GM12872 (cell line): ENCODE measurements around the gene RNF32.

Experiments used
- TF ChIP-seq, protein P1 (sequence below): IDR thresholded peaks from 3 replicates; pipeline ENCODE4 v1.5.1; 2011; ENCODE audit warnings: low read depth, mild to moderate bottlenecking, low read length, moderate library complexity; ENCODE audit not compliant: insufficient read depth

RNF32 gene

DNA sequence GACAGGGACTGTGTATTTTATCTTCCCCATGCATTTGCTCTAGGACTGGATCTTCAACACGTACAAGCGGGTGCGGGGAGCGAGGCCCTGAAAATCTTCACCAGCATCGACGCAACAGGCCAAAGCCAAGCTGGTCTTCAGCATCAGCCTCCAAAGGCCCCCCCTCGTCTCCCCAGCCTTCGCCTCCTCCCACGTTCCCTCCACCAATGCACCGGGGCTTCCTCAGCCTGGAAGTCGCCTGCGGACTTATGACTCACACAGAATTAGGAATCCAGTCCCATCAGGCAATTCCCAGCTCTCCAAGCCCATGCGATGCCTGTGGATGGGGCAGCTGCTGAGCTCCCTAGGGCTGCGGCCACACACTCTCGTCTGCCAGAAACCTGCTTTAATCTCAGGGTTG lies 36.3 kb upstream of the RNF32 start:
- TF ChIP-seq, protein P1, sequence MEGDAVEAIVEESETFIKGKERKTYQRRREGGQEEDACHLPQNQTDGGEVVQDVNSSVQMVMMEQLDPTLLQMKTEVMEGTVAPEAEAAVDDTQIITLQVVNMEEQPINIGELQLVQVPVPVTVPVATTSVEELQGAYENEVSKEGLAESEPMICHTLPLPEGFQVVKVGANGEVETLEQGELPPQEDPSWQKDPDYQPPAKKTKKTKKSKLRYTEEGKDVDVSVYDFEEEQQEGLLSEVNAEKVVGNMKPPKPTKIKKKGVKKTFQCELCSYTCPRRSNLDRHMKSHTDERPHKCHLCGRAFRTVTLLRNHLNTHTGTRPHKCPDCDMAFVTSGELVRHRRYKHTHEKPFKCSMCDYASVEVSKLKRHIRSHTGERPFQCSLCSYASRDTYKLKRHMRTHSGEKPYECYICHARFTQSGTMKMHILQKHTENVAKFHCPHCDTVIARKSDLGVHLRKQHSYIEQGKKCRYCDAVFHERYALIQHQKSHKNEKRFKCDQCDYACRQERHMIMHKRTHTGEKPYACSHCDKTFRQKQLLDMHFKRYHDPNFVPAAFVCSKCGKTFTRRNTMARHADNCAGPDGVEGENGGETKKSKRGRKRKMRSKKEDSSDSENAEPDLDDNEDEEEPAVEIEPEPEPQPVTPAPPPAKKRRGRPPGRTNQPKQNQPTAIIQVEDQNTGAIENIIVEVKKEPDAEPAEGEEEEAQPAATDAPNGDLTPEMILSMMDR, result no peak

DNA sequence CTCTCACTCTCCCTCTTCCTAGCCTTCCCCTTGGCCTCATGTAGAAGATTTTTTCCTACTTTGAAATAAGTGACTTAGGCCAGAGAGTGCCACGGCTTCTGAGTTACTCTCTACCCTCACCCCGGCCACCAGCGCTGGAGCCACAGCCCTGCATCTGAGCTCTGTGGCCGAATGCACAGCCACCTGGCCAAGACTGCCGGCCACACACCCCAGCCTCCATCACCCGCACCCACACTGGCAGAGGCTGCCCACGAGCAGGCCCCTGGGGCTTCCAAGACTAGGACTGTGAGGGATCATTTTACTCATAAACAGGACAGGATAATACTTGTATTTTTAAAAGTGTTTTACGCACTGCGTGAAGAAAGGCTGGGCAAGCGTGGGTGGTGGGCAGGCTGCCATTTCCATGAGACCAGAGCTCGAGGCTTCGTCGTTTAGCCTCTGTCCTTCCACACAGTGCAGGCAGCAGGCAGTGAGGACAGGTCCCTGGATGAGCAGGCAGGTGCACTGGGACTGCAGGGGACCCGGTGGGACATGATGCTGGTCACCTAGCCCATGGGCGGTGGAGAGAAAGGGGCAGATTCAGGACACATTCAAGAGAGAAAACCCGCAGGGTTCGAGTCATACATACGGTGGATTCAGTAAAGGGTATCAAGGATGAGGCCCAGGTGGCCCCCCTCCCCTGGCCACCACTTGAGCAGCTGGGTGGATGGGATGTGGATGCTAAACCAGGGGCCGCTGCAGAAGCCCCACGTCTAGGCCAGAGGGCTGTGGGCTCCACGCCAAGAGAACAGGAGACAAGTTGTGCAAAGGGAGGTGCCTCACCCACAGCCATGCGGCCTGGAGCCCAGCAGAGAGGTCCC lies 35.5 kb upstream of the RNF32 start:
- TF ChIP-seq, protein P1, result no peak

- TF ChIP-seq, protein P1, result no peak
These were observed 34.4 kb upstream of the RNF32 start for GRCh38 chr7:156606135-156606534.

- TF ChIP-seq, protein P1, result no peak
These were observed 33.8 kb upstream of the RNF32 start for GRCh38 chr7:156606691-156607331.

DNA sequence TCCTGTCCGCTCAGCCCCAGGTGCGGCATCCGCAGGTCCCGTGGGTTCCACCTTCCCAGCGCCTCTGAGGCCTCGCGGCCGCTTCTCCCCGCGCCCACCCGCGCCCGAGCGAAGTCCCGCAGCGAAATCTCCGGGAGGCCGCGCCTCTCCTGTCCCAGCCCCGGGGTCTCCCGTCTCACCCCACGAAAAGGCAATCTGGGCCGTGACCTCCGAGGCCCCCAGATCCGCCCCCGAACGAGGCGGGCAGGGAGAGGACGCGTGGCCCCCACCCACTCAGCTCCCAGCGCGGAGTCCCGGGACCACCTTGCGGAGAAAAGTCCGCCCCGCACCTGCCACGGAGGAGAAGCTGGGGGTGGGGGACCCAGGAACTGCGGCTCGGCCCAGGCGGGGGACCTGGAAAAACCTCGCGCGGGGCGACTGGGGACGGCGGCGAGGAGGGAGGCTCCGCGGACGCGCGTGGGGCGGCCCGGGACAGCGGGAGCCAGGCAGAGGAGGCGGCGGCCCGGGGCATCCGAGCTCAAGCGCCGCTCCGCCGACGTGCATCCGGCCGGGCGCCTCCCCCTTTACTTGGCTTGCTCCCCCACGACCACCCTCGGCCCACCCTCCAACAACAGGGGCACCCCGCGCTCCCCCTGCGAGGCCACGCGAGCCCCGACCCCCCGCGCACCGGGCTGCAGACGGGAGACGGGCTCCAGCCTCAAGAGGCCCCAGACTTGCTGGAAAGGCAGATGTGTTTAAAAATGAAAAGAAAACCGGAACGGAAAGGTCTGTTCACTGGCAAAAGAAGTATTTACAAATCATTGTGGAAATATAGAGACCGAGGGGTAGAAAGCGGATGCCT lies 33.0 kb upstream of the RNF32 start:
- TF ChIP-seq, protein P1, result no peak

- TF ChIP-seq, protein P1, result no peak
These were observed 32.4 kb upstream of the RNF32 start for GRCh38 chr7:156608173-156608478.

GRCh38 chr7:156609010-156609877 lies 31.3 kb upstream of the RNF32 start:
- TF ChIP-seq, protein P1, result no peak
